K562 (cell line): Measurements from ENCODE around the gene DBNL.
"Not testable (repeated sequence)": the region's sequence is repeated elsewhere in the genome, so short reads cannot be mapped to it uniquely, and the experiment has no call there.

ENCODE experiments used
- ARNT ChIP-seq, 2 experiments: fragments of 450-650 bp; IDR thresholded peaks; 2 replicates each; pipeline ENCODE4 v1.6.1; 2016; ENCODE audit warnings: mild to moderate bottlenecking in 1 of 2
- ATF6 ChIP-seq: sonication (generic); formaldehyde crosslinking; IDR thresholded peaks from 2 replicates; pipeline ENCODE4 v1.4.0; 2020; ENCODE audit warnings: mild to moderate bottlenecking, missing genetic modification reagents
- NR4A1 ChIP-seq, 2 experiments: fragments of 250-450 bp in 1 of 2; fragments of 450-650 bp in 1 of 2; sonication (Bioruptor Pico) in 1 of 2; IDR thresholded peaks; 2 replicates each; pipeline versions ENCODE4 v1.4.0 to v1.6.1; 2016 to 2020; ENCODE audit warnings: mild to moderate bottlenecking in 2 of 2, missing compliant biosample characterization in 1 of 2, missing genetic modification characterization in 1 of 2, moderate library complexity in 1 of 2
- ZC3H8 ChIP-seq: fragments of 450-650 bp; IDR thresholded peaks from 2 replicates; pipeline ENCODE4 v1.6.1; 2017
- ZFX ChIP-seq: sonication (generic); formaldehyde crosslinking; IDR thresholded peaks from 2 replicates; pipeline ENCODE4 v1.8.0; 2022; ENCODE audit warnings: mild to moderate bottlenecking, missing genetic modification reagents, moderate library complexity
- ZNF431 ChIP-seq: sonication (generic); formaldehyde crosslinking; IDR thresholded peaks from 2 replicates; pipeline ENCODE4 v1.8.0; 2022; ENCODE audit warnings: mild to moderate bottlenecking, missing genetic modification reagents

- TF ChIP-seq ZFX (CRISPR knock-in tag); ATF6 (CRISPR knock-in tag); ZNF431 (CRISPR knock-in tag); NR4A1 (CRISPR knock-in tag; IDR thresholded peaks at IDR 0.05); NR4A1 (tag; IDR thresholded peaks at IDR 0.05); ZC3H8; ARNT (IDR thresholded peaks at IDR 0.05): not testable (repeated sequence)
These were observed 4.6 kb upstream of the DBNL start for GRCh38 chr7:44039800-44040492.
